ENCODE measurements around the gene CD80. TPM values are rescaled to one million over a fixed set of nuclear protein-coding genes. Genes with fewer than 3 reads are reported as not detected.

Gene CD80
- total RNA-seq, 1 donor from 2014 or later = not detected

- TF ChIP-seq CTCF (IDR thresholded peaks at IDR 0.05; ENCODE audit: insufficient read depth, low read length, severe bottlenecking) = no peak
- FAIRE-seq = no peak
These were observed 29.0 kb downstream of the CD80 start for GRCh38 chr3:119530456-119530855.

DNA sequence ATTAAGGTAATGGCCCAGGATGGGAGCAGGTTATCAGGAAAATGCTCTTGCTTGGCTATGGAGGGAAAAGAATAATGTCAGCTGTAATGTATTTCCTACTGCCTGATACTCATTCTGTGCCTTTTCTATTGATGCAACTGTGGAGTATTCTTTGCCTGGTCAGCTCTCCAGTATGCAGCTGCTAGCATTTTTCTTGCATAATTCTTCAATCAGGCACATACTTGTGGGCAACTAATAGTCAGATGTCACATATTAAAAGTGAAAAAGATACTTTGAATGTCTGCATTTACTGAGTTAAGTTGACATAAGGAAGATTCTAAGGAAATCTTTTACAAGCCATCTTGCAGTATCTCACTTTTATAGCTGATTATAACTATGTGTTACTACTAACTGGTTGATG, 29.5 kb downstream of the CD80 start:
- FAIRE-seq (no peak), DNase-seq (ENCODE audit: low read depth) (peak; percentile 11)
- Histone ChIP-seq H3K4me3 (ENCODE audit: low read depth, low read length) (no peak overlapping the region), H3K36me3 (ENCODE audit: control insufficient read depth, insufficient read depth, low read length) (no peaks in the 10 kb centered on the region), H3K27me3 (ENCODE audit: control insufficient read depth, insufficient read depth, low read length) (no peaks in the 10 kb centered on the region)
- TF ChIP-seq CTCF (IDR thresholded peaks at IDR 0.05; ENCODE audit: insufficient read depth, low read length, severe bottlenecking) = no peak

More at GRCh38 chr3:119530456-119530855, 29.0 kb downstream of the CD80 start:
- no peak for DNase-seq (ENCODE audit: low read depth)
- Histone ChIP-seq H3K27me3 (ENCODE audit: control insufficient read depth, insufficient read depth, low read length) (no peaks in the 10 kb centered on the region), H3K4me3 (ENCODE audit: low read depth, low read length) (no peak overlapping the region), H3K36me3 (ENCODE audit: control insufficient read depth, insufficient read depth, low read length) (no peaks in the 10 kb centered on the region)

- no peak for DNase-seq (ENCODE audit: low read depth)
- H3K27me3 ChIP-seq (ENCODE audit: control insufficient read depth, insufficient read depth, low read length) = no peaks in the 10 kb centered on the region
- peaks cover 1% of the 10 kb centered on the region for H3K36me3 ChIP-seq (ENCODE audit: control insufficient read depth, insufficient read depth, low read length)
- no peak overlapping the region for H3K4me3 ChIP-seq (ENCODE audit: low read depth, low read length)
- no peak for TF ChIP-seq CTCF (IDR thresholded peaks at IDR 0.05; ENCODE audit: insufficient read depth, low read length, severe bottlenecking)
- no peak for FAIRE-seq
These were observed 31.7 kb downstream of the CD80 start for GRCh38 chr3:119527714-119528113.

- no peak for FAIRE-seq
- no peaks in the 10 kb centered on the region for H3K27me3 ChIP-seq (ENCODE audit: control insufficient read depth, insufficient read depth, low read length)
- peaks cover 1% of the 10 kb centered on the region for H3K36me3 ChIP-seq (ENCODE audit: control insufficient read depth, insufficient read depth, low read length)
- no peak overlapping the region for H3K4me3 ChIP-seq (ENCODE audit: low read depth, low read length)
- TF ChIP-seq CTCF (IDR thresholded peaks at IDR 0.05; ENCODE audit: insufficient read depth, low read length, severe bottlenecking) = peak; percentile 6
- DNase-seq (ENCODE audit: low read depth) = peak; percentile 22
These were observed 34.3 kb downstream of the CD80 start for GRCh38 chr3:119524931-119525662.

GRCh38 chr3:119518026-119518425, 41.4 kb downstream of the CD80 start:
- no peak for TF ChIP-seq CTCF (IDR thresholded peaks at IDR 0.05; ENCODE audit: insufficient read depth, low read length, severe bottlenecking)
- Histone ChIP-seq H3K27me3 (ENCODE audit: control insufficient read depth, insufficient read depth, low read length) (no peaks in the 10 kb centered on the region), H3K4me3 (ENCODE audit: low read depth, low read length) (no peak overlapping the region), H3K36me3 (ENCODE audit: control insufficient read depth, insufficient read depth, low read length) (peaks cover 11% of the 10 kb centered on the region)
- FAIRE-seq (no peak), DNase-seq (ENCODE audit: low read depth) (no peak)

DNA sequence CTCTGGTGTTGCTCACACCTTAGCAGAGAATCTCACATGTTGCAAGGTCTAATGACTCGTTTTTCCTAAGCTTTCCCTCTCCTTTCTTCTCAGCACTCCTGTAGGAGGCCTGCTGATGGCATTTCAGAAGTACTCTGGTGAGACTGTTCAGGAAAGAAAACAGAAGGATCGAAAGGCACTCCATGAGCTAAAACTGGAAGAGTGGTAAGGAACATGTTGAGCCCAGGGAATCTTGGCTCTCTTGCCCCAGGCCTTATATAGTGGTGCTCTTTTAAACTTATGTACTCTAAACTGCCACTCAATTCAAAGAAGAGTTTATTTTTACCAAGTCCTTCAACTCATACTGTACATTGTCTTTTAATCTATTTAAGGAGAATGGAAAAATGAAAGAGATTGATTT, 42.3 kb downstream of the CD80 start:
- no peak for DNase-seq (ENCODE audit: low read depth)
- no peak for FAIRE-seq
- no peak for TF ChIP-seq CTCF (IDR thresholded peaks at IDR 0.05; ENCODE audit: insufficient read depth, low read length, severe bottlenecking)
- Histone ChIP-seq H3K36me3 (ENCODE audit: control insufficient read depth, insufficient read depth, low read length) (peaks cover 11% of the 10 kb centered on the region), H3K27me3 (ENCODE audit: control insufficient read depth, insufficient read depth, low read length) (no peaks in the 10 kb centered on the region), H3K4me3 (ENCODE audit: low read depth, low read length) (no peak overlapping the region)
